ENCODE measurements around the gene SLC27A2. TPM values are rescaled to one million over a fixed set of nuclear protein-coding genes. Genes with fewer than 3 reads are reported as not detected.

Gene SLC27A2
- total RNA-seq, 4 donors from 2014 or later, result 1.1 to 10.3 (median 6.6) TPM

DNA sequence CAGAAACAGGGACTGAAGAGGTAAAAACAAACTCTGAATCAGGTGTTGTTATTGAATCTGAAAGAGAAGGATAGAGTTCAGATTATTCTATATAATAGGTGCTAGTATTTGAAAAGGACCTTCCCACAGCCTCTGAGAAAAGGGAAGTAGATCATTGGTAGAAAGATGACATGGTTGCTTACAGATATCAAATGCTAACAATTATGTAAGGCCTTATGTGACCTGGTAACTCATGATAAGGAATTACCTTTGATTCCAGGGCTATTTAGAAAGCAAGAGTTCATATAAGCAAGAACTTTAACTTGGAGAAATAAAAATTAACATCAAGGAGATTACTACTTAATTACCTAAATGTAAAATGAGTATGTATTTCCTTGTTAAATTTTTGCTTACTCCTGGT lies 7.6 kb downstream of the SLC27A2 start:
- intact Hi-C loops (cut with DNase I), result no loop called here
- TF ChIP-seq, protein P1, sequence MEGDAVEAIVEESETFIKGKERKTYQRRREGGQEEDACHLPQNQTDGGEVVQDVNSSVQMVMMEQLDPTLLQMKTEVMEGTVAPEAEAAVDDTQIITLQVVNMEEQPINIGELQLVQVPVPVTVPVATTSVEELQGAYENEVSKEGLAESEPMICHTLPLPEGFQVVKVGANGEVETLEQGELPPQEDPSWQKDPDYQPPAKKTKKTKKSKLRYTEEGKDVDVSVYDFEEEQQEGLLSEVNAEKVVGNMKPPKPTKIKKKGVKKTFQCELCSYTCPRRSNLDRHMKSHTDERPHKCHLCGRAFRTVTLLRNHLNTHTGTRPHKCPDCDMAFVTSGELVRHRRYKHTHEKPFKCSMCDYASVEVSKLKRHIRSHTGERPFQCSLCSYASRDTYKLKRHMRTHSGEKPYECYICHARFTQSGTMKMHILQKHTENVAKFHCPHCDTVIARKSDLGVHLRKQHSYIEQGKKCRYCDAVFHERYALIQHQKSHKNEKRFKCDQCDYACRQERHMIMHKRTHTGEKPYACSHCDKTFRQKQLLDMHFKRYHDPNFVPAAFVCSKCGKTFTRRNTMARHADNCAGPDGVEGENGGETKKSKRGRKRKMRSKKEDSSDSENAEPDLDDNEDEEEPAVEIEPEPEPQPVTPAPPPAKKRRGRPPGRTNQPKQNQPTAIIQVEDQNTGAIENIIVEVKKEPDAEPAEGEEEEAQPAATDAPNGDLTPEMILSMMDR (IDR thresholded peaks at IDR 0.05), result no peak
- TF ChIP-seq POLR2A (IDR thresholded peaks at IDR 0.05), result no peak
- Histone ChIP-seq H3K4me1 (no peaks in the 10 kb centered on the region), H3K9me3 (no peaks in the 10 kb centered on the region), H3K27me3 (no peaks in the 10 kb centered on the region), H3K4me3 (replicated peaks in 1 of 3) (no peak overlapping the region), H3K36me3 (no peaks in the 10 kb centered on the region), H3K27ac (no peak overlapping the region)
- no peak for DNase-seq

DNA sequence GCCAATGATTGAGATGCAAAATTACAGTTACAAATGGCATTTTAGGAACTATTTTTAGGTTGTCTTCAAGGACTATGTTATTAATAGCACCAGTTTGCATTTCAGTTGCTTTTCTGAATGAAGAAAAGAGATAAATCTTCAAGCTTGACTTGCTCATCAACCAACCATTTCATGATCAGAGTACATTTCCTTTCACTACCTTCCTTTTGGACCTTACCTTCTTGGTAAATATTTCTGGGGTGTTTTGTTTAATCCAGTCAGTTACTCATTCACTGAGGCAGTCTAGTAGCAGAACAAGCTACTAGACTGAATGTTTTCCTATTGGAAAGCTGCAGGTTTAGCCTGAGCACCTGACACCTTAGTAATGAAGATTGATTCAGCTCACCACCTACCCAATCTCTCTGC lies 8.2 kb downstream of the SLC27A2 start:
- Histone ChIP-seq H3K27ac (no peak overlapping the region), H3K9me3 (no peaks in the 10 kb centered on the region), H3K4me1 (no peaks in the 10 kb centered on the region), H3K4me3 (replicated peaks in 1 of 3) (no peak overlapping the region), H3K36me3 (no peaks in the 10 kb centered on the region), H3K27me3 (no peaks in the 10 kb centered on the region)
- DNase-seq, result no peak
- intact Hi-C loops (cut with DNase I), result no loop called here
- no peak for TF ChIP-seq POLR2A (IDR thresholded peaks at IDR 0.05)
- TF ChIP-seq, protein P1 (IDR thresholded peaks at IDR 0.05), result no peak

DNA sequence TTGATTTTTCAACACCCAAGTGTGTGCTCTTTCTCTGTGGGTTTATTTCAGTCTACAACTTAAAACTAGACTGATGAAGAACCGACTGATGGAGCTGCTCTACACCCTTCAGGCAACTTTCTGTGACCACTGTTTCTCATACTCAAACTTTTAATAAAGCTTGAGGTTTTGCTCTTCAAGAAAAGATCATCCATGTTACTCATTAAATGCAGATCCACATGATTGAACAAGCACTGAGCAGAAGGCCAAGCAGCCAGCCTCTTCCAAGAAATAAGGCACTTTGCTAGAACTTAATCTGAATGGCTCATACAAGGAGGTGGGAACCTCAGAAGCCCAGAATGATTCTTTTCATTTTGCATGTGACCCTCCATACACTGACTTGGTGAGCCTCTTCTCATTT lies 8.7 kb downstream of the SLC27A2 start:
- Histone ChIP-seq H3K36me3 (no peaks in the 10 kb centered on the region), H3K4me1 (no peaks in the 10 kb centered on the region), H3K4me3 (replicated peaks in 1 of 3) (no peak overlapping the region), H3K9me3 (no peaks in the 10 kb centered on the region), H3K27me3 (no peaks in the 10 kb centered on the region), H3K27ac (no peak overlapping the region)
- no peak for TF ChIP-seq POLR2A (IDR thresholded peaks at IDR 0.05)
- TF ChIP-seq, protein P1 (IDR thresholded peaks at IDR 0.05), result no peak
- 72 to 96% methylated on average over 1 of the region's 1 CpG for WGBS, 2 donors
- DNase-seq, result no peak
- intact Hi-C loops (cut with DNase I), result no loop called here

DNA sequence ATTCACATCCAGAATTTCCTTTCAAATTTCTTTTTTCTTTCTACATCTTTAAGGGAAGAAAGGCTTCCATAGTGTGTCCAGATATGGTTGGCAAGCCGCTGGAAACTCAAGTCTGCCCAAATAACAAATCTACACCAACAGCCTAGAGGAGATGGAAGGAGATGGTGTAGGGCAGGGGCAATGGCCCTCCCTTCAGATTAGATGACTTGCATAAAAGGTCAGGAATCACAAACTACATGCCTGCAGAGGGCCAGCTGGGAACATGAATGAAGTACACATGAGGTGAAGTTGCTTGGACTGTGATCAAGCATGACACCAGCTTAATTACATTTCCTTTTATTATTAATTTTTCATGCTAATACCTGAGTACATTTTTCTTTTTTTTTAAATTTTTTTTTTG lies 10.2 kb downstream of the SLC27A2 start:
- Histone ChIP-seq H3K9me3 (no peaks in the 10 kb centered on the region), H3K4me3 (replicated peaks in 1 of 3) (no peak overlapping the region), H3K27me3 (no peaks in the 10 kb centered on the region), H3K27ac (no peak overlapping the region), H3K36me3 (no peaks in the 10 kb centered on the region), H3K4me1 (no peaks in the 10 kb centered on the region)
- TF ChIP-seq, protein P1 (IDR thresholded peaks at IDR 0.05), result no peak
- TF ChIP-seq POLR2A (IDR thresholded peaks at IDR 0.05), result no peak
- no peak for DNase-seq
- intact Hi-C loops (cut with DNase I), result no loop called here
- 95 to 100% methylated on average over 1 of the region's 1 CpG for WGBS, 2 donors

DNA sequence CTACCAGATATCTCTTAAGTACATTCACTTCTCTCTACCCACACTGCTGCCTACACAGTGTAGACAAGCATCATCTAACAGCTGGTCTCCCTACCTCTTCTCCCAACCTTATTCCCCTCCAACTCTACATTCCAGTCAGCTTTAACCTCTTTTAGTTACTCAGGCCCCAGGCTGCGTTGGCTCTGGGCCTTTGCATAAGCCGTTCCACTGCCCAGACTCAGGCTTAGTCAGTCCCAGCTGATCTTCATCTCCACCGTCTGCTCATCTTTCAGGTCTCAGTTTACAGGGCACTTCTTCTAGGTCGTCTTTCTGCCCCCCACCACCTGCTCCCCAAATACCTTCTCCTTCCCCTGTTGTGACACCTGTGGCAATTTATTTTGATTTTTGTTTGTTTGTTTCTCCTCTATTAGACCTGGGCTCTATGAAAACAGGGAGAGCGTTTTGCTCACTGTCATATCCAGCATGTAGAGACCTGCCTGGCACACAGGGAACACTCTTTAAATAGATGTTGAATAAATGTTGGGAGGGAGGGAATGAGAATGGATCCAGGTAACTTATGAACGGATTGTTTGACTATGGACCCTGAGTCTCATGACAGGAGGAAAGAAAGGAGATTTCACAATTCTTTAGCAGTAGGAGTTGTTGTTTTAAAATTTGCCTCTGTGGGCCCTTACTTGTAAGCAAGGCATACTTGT lies 11.1 kb downstream of the SLC27A2 start:
- H3K4me1 ChIP-seq, result no peaks in the 10 kb centered on the region
- DNase-seq, result no peak
- H3K4me3 ChIP-seq (replicated peaks in 1 of 3), result no peak overlapping the region
- TF ChIP-seq, protein P1 (IDR thresholded peaks at IDR 0.05), result no peak
- TF ChIP-seq POLR2A (IDR thresholded peaks at IDR 0.05), result no peak
- no peaks in the 10 kb centered on the region for H3K36me3 ChIP-seq
- no peaks in the 10 kb centered on the region for H3K27me3 ChIP-seq
- no peak overlapping the region for H3K27ac ChIP-seq
- intact Hi-C loops (cut with DNase I), result no loop called here
- no peaks in the 10 kb centered on the region for H3K9me3 ChIP-seq
- WGBS, 2 donors, result 95% methylated on average over 6 of the region's 6 CpGs
